HepG2 (cell line): ENCODE measurements around the gene CCDC50. TPM values are rescaled to one million over a fixed set of nuclear protein-coding genes. Genes with fewer than 3 reads are reported as not detected.
A peak's percentile ranks its signal among the peaks of the same experiment; 100 is the strongest.

Experiments used
- CEBPB ChIP-seq: IDR thresholded peaks from 2 replicates; pipeline ENCODE4 v1.6.1; 2011; ENCODE audit warnings: low read depth, low read length, improper control_type of control experiment, borderline replicate concordance
- CHD4 ChIP-seq: fragments of 200-600 bp; sonication (generic); IDR thresholded peaks from 2 replicates; pipeline ENCODE4 v1.7.0; 2017; ENCODE audit warnings: mild to moderate bottlenecking, low read length, borderline replicate concordance
- ELF1 ChIP-seq: sonication (generic); formaldehyde crosslinking; IDR thresholded peaks from 2 replicates; pipeline ENCODE4 v1.4.0; 2020; ENCODE audit warnings: missing genetic modification reagents
- GMEB1 ChIP-seq: sonication (generic); formaldehyde crosslinking; IDR thresholded peaks from 2 replicates; pipeline ENCODE4 v1.5.1; 2020; ENCODE audit warnings: missing genetic modification reagents, mild to moderate bottlenecking, borderline replicate concordance
- HNRNPL ChIP-seq: fragments of 200-400 bp; formaldehyde crosslinking; IDR thresholded peaks from 2 replicates; pipeline ENCODE4 v1.6.1; 2017; ENCODE audit warnings: mild to moderate bottlenecking, low read depth, low read length
- KDM2A ChIP-seq: sonication (generic); formaldehyde crosslinking; IDR thresholded peaks from 2 replicates; pipeline ENCODE4 v1.4.0; 2020; ENCODE audit warnings: low read depth, missing genetic modification reagents, borderline replicate concordance
- KDM5A ChIP-seq: fragments of 200-600 bp; sonication (generic); IDR thresholded peaks from 2 replicates; pipeline ENCODE4 v1.7.0; 2018; ENCODE audit warnings: antibody characterized with exemption, mild to moderate bottlenecking, low read length, borderline replicate concordance
- MEF2D ChIP-seq: sonication (generic); formaldehyde crosslinking; IDR thresholded peaks from 2 replicates; pipeline ENCODE4 v1.5.1; 2020; ENCODE audit warnings: mild to moderate bottlenecking, missing genetic modification reagents
- MEIS1 ChIP-seq: sonication (generic); formaldehyde crosslinking; IDR thresholded peaks from 2 replicates; pipeline ENCODE4 v1.9.0; 2021; ENCODE audit warnings: mild to moderate bottlenecking, missing genetic modification reagents, moderate library complexity, borderline replicate concordance
- NFATC3 ChIP-seq: sonication (generic); formaldehyde crosslinking; IDR thresholded peaks from 2 replicates; pipeline ENCODE4 v1.5.1; 2020; ENCODE audit warnings: mild to moderate bottlenecking, missing genetic modification reagents
- NR2F1 ChIP-seq, 2 experiments: fragments of 450-650 bp in 1 of 2; formaldehyde crosslinking in 1 of 2; IDR thresholded peaks; 2 replicates each; pipeline versions ENCODE4 v1.5.0 to v1.6.1; 2016 to 2020; ENCODE audit warnings: mild to moderate bottlenecking in 1 of 2, missing compliant biosample characterization in 1 of 2, missing genetic modification reagents in 1 of 2, moderate library complexity in 1 of 2
- PATZ1 ChIP-seq: sonication (generic); formaldehyde crosslinking; IDR thresholded peaks from 2 replicates; pipeline ENCODE4 v1.4.0; 2020; ENCODE audit warnings: missing genetic modification reagents
- PHF5A ChIP-seq: IDR thresholded peaks from one replicate; pipeline ENCODE4 v1.6.1; 2018; ENCODE audit warnings: low read depth, missing genetic modification reagents; ENCODE audit not compliant: unreplicated experiment
- PHF8 ChIP-seq: sonication (generic); formaldehyde crosslinking; IDR thresholded peaks from 2 replicates; pipeline ENCODE4 v1.5.0; 2020; ENCODE audit warnings: missing genetic modification reagents
- RBFOX2 ChIP-seq: fragments of 200-400 bp; formaldehyde crosslinking; IDR thresholded peaks from 2 replicates; pipeline ENCODE4 v1.6.1; 2017; ENCODE audit warnings: low read depth, mild to moderate bottlenecking, low read length
- RELA ChIP-seq: sonication (generic); formaldehyde crosslinking; IDR thresholded peaks from 2 replicates; pipeline ENCODE4 v1.4.0; 2020; ENCODE audit warnings: missing genetic modification reagents
- SRSF1 ChIP-seq: fragments of 200-400 bp; formaldehyde crosslinking; optimal IDR thresholded peaks from 2 replicates; pipeline ENCODE3; 2017; ENCODE audit warnings: mild to moderate bottlenecking, low read depth, low read length, moderate library complexity
- SSRP1 ChIP-seq: IDR thresholded peaks from 2 replicates; pipeline ENCODE4 v1.6.1; 2016; ENCODE audit warnings: control low read depth
- ZBTB7A ChIP-seq: sonication (generic); formaldehyde crosslinking; IDR thresholded peaks from 2 replicates; pipeline ENCODE4 v1.8.0; 2022; ENCODE audit warnings: mild to moderate bottlenecking, missing genetic modification reagents
- ZNF12 ChIP-seq: sonication (generic); formaldehyde crosslinking; IDR thresholded peaks from 2 replicates; pipeline ENCODE4 v1.5.0; 2020; ENCODE audit warnings: missing genetic modification reagents
- ZNF331 ChIP-seq: sonication (generic); formaldehyde crosslinking; IDR thresholded peaks from 2 replicates; pipeline ENCODE4 v1.4.0; 2020; ENCODE audit warnings: missing genetic modification reagents
- ZNF343 ChIP-seq: sonication (generic); formaldehyde crosslinking; IDR thresholded peaks from 2 replicates; pipeline ENCODE4 v1.4.0; 2020; ENCODE audit warnings: mild to moderate bottlenecking, missing genetic modification reagents
- ZNF468 ChIP-seq: sonication (generic); formaldehyde crosslinking; IDR thresholded peaks from 2 replicates; pipeline ENCODE4 v1.8.0; 2022; ENCODE audit warnings: mild to moderate bottlenecking, moderate library complexity, missing genetic modification reagents
- ZNF580 ChIP-seq: IDR thresholded peaks from 2 replicates; pipeline ENCODE4 v1.6.1; 2016; ENCODE audit warnings: low read depth, borderline replicate concordance
- ZNF589 ChIP-seq: sonication (generic); formaldehyde crosslinking; conservative IDR thresholded peaks from 2 replicates; pipeline ENCODE4 v1.8.0; 2022; ENCODE audit warnings: mild to moderate bottlenecking, moderate library complexity, missing genetic modification reagents
- ZNF629 ChIP-seq: sonication (generic); formaldehyde crosslinking; conservative IDR thresholded peaks from 2 replicates; pipeline ENCODE4 v1.5.0; 2020; ENCODE audit warnings: missing genetic modification reagents
- ZNF747 ChIP-seq: sonication (generic); formaldehyde crosslinking; IDR thresholded peaks from 2 replicates; pipeline ENCODE4 v1.8.1; 2023; ENCODE audit warnings: missing genetic modification reagents, mild to moderate bottlenecking, borderline replicate concordance
- ZNF879 ChIP-seq: sonication (generic); formaldehyde crosslinking; IDR thresholded peaks from 2 replicates; pipeline ENCODE4 v1.8.1; 2023; ENCODE audit warnings: missing genetic modification reagents
- polyA plus RNA-seq, 8 experiments: library from polyadenylated mRNA; depleted of rRNA in 3 of 8; stranded (reverse) in 7 of 8; unstranded in 1 of 8; fragments of >200 nt; fragmentation: Illumina TruSeq in 4 of 8; extraction: Trizol in 4 of 8; gene quantifications; 2 replicates each; pipeline versions ENCODE4 v1.2.1 to v1.2.3, GENCODE V29; 2011 to 2016; ENCODE audit warnings: low read depth in 4 of 8, missing spikeins in 1 of 8, mixed read lengths in 1 of 8; ENCODE audit not compliant: insufficient read depth in 1 of 8
- total RNA-seq, 5 experiments: library from RNA; depleted of rRNA; stranded (reverse); fragments of >200 nt; fragmentation: Illumina TruSeq; extraction: Trizol; gene quantifications; 2 replicates each; pipeline ENCODE4 v1.2.3, GENCODE V29; 2016; ENCODE audit warnings: low read depth in 1 of 5

CCDC50 gene
- total and polyA plus RNA-seq, 2 of the 13 experiments (the other 11 are each of a cell fraction or from before 2014, with no cell fraction given): 47.6 to 66.4 TPM

- TF ChIP-seq MEF2D (CRISPR knock-in tag) (peak; percentile 21; the same call in 1 of the 2 replicates), KDM2A (CRISPR knock-in tag) (no peak), ZNF879 (CRISPR knock-in tag) (no peak), ZNF343 (no peak), ZNF629 (no peak), PATZ1 (CRISPR knock-in tag) (peak; percentile 37; the same call in 1 of the 2 replicates), ZBTB7A (CRISPR knock-in tag) (no peak), ZNF12 (CRISPR knock-in tag) (peak; percentile 83), CEBPB (no peak), NR2F1 (CRISPR knock-in tag; IDR thresholded peaks at IDR 0.05) (no peak), GMEB1 (CRISPR knock-in tag) (no peak), ZNF747 (CRISPR knock-in tag) (0 out of 2 replicates have a peak, but pooled peaks have one; percentile 28), PHF8 (CRISPR knock-in tag) (peak; percentile 72), RELA (CRISPR knock-in tag) (no peak), NFATC3 (CRISPR knock-in tag) (no peak), ZNF331 (CRISPR knock-in tag) (no peak), ZNF580 (no peak), ELF1 (CRISPR knock-in tag) (no peak), ZNF589 (CRISPR knock-in tag) (no peak), ZNF468 (CRISPR knock-in tag) (no peak), SRSF1 (peak; percentile 7), MEIS1 (CRISPR knock-in tag) (peak; percentile 28; the same call in 1 of the 2 replicates), HNRNPL (peak; percentile 36; the same call in 1 of the 2 replicates), PHF5A (CRISPR knock-in tag) (no peak), KDM5A (peak; percentile 13; the same call in 1 of the 2 replicates), SSRP1 (no peak), CHD4 (no peak), RBFOX2 (peak; percentile 74)
Observed at GRCh38 chr3:191329654-191330529, 698 bp downstream of the CCDC50 start, which contains the start of gene UTS2B (continued).
